ENCODE results near the gene INTU. TPM values are rescaled to one million over a fixed set of nuclear protein-coding genes. Genes with fewer than 3 reads are reported as not detected.

INTU gene
- total RNA-seq, 1 donor, result 13.0 TPM

- DNase-seq (ENCODE audit: low read depth), result no peak
- no peak overlapping the region for H3K4me3 ChIP-seq (ENCODE audit: low read depth, low read length)
Measured at GRCh38 chr4:127759893-127760292, 127.1 kb downstream of the INTU start.

GRCh38 chr4:127771535-127772275 is 138.9 kb downstream of the INTU start:
- no peak for TF ChIP-seq CTCF (IDR thresholded peaks at IDR 0.05; ENCODE audit: insufficient read depth, low read depth, low read length)

More at GRCh38 chr4:127759893-127760292, 127.1 kb downstream of the INTU start:
- no peak for TF ChIP-seq CTCF (IDR thresholded peaks at IDR 0.05; ENCODE audit: insufficient read depth, low read depth, low read length)

GRCh38 chr4:127772769-127773671 is 140.3 kb downstream of the INTU start:
- DNase-seq (ENCODE audit: low read depth), result no peak

More at GRCh38 chr4:127771535-127772275, 138.9 kb downstream of the INTU start:
- DNase-seq (ENCODE audit: low read depth), result no peak
- H3K4me3 ChIP-seq (ENCODE audit: low read depth, low read length), result no peak overlapping the region

GRCh38 chr4:127775843-127776242 is 143.1 kb downstream of the INTU start:
- no peak for DNase-seq (ENCODE audit: low read depth)
- no peak for TF ChIP-seq CTCF (IDR thresholded peaks at IDR 0.05; ENCODE audit: insufficient read depth, low read depth, low read length)
- H3K4me3 ChIP-seq (ENCODE audit: low read depth, low read length), result no peak overlapping the region

More at GRCh38 chr4:127772769-127773671, 140.3 kb downstream of the INTU start:
- H3K4me3 ChIP-seq (ENCODE audit: low read depth, low read length), result no peak overlapping the region
- no peak for TF ChIP-seq CTCF (IDR thresholded peaks at IDR 0.05; ENCODE audit: insufficient read depth, low read depth, low read length)

Other genes with a start within 250 kb of the INTU start
- not detected in 2 replicates for gene SLC25A31, start 97.4 kb downstream of the INTU start, total RNA-seq
- 2.3 and 6.5 TPM in 2 replicates for gene HSPA4L, start 149.4 kb downstream of the INTU start, total RNA-seq
- gene PLK4, start 247.9 kb downstream of the INTU start, total RNA-seq, result 5.8 and 11.7 TPM in 2 replicates